ENCODE data around the gene CHN2.

- TF ChIP-seq, protein P1, sequence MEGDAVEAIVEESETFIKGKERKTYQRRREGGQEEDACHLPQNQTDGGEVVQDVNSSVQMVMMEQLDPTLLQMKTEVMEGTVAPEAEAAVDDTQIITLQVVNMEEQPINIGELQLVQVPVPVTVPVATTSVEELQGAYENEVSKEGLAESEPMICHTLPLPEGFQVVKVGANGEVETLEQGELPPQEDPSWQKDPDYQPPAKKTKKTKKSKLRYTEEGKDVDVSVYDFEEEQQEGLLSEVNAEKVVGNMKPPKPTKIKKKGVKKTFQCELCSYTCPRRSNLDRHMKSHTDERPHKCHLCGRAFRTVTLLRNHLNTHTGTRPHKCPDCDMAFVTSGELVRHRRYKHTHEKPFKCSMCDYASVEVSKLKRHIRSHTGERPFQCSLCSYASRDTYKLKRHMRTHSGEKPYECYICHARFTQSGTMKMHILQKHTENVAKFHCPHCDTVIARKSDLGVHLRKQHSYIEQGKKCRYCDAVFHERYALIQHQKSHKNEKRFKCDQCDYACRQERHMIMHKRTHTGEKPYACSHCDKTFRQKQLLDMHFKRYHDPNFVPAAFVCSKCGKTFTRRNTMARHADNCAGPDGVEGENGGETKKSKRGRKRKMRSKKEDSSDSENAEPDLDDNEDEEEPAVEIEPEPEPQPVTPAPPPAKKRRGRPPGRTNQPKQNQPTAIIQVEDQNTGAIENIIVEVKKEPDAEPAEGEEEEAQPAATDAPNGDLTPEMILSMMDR (IDR thresholded peaks at IDR 0.05) = no peak
- no peak for TF ChIP-seq POLR2AphosphoS5 (IDR thresholded peaks at IDR 0.05)
- TF ChIP-seq POLR2A (IDR thresholded peaks at IDR 0.05) = no peak
These were observed 134.2 kb downstream of the CHN2 start for GRCh38 chr7:29328811-29329210.

Data from prostate gland (tissue), 2 donors.